HG02840 (cell line): Measurements from ENCODE around the gene C1GALT1.
"Not testable (repeated sequence)": the region's sequence is repeated elsewhere in the genome, so short reads cannot be mapped to it uniquely, and the experiment has no call there.

Experiments used
- ATAC-seq: cut with Tn5 transposase; IDR thresholded peaks from one replicate; pipeline ENCODE4 v1.9.1; 2021; ENCODE audit warnings: mild to moderate bottlenecking, moderate library complexity, moderate number of reproducible peaks; ENCODE audit not compliant: unreplicated experiment, low FRiP score

C1GALT1 gene

GRCh38 chr7:7182156-7183060, at the start of gene C1GALT1:
Gene C1GALT1 (plus strand): TSS chr7:7182544. CDS start chr7:7234320, 51,776 bp downstream.
- peak; percentile 83 for ATAC-seq

- ATAC-seq = no peak
These were observed 48.3 kb upstream of the C1GALT1 start for GRCh38 chr7:7134046-7134445.

- no peak for ATAC-seq
These were observed 47.3 kb upstream of the C1GALT1 start for GRCh38 chr7:7135074-7135473.

- not testable (repeated sequence) for ATAC-seq
These were observed 46.4 kb upstream of the C1GALT1 start for GRCh38 chr7:7135924-7136323.

- no peak for ATAC-seq
These were observed 45.6 kb upstream of the C1GALT1 start for GRCh38 chr7:7136466-7137381.

- ATAC-seq = no peak
These were observed 43.4 kb upstream of the C1GALT1 start for GRCh38 chr7:7138897-7139296.

GRCh38 chr7:7143404-7143803, 38.9 kb upstream of the C1GALT1 start:
- not testable (repeated sequence) for ATAC-seq

- ATAC-seq = not testable (repeated sequence)
These were observed 37.2 kb upstream of the C1GALT1 start for GRCh38 chr7:7145151-7145550.

GRCh38 chr7:7146837-7147236, 35.5 kb upstream of the C1GALT1 start:
- ATAC-seq = no peak

- ATAC-seq = no peak
These were observed 33.4 kb upstream of the C1GALT1 start for GRCh38 chr7:7148798-7149481.

GRCh38 chr7:7151285-7151684, 31.1 kb upstream of the C1GALT1 start:
- ATAC-seq = no peak

- no peak for ATAC-seq
These were observed 30.5 kb upstream of the C1GALT1 start for GRCh38 chr7:7151865-7152264.

- no peak for ATAC-seq
These were observed 30.0 kb upstream of the C1GALT1 start for GRCh38 chr7:7152315-7152714.

GRCh38 chr7:7154355-7154754, 28.0 kb upstream of the C1GALT1 start:
- not testable (repeated sequence) for ATAC-seq

- no peak for ATAC-seq
These were observed 25.7 kb upstream of the C1GALT1 start for GRCh38 chr7:7156663-7157062.

- ATAC-seq = peak; percentile 60
These were observed 25.0 kb upstream of the C1GALT1 start for GRCh38 chr7:7157177-7157886.

- ATAC-seq = no peak
These were observed 24.5 kb upstream of the C1GALT1 start for GRCh38 chr7:7157887-7158271.

- ATAC-seq = no peak
These were observed 23.2 kb upstream of the C1GALT1 start for GRCh38 chr7:7159063-7159658.

GRCh38 chr7:7164591-7164990, 17.8 kb upstream of the C1GALT1 start:
- ATAC-seq = no peak

GRCh38 chr7:7165372-7165771, 17.0 kb upstream of the C1GALT1 start:
- ATAC-seq = no peak
